Astrocyte (in vitro differentiated cells and primary cell): Measurements from ENCODE around the gene FAM53A.

Experiments used
- CTCF ChIP-seq: IDR thresholded peaks from 2 replicates; pipeline ENCODE4 v1.5.1; 2011; ENCODE audit warnings: low read depth, mild to moderate bottlenecking, inconsistent platforms, low read length, moderate library complexity; ENCODE audit not compliant: insufficient read depth
- EZH2 ChIP-seq: IDR thresholded peaks from 2 replicates; pipeline ENCODE4 v1.6.1; 2012; ENCODE audit warnings: mild to moderate bottlenecking, low read length, inconsistent platforms; ENCODE audit not compliant: insufficient read depth

GRCh38 chr4:1595789-1596325 is 88.3 kb downstream of the FAM53A start:
- no peak for TF ChIP-seq CTCF
- no peak for TF ChIP-seq EZH2
